Ureter (tissue), 1 donor: ENCODE data around the gene VASP. TPM values are rescaled to one million over a fixed set of nuclear protein-coding genes. Genes with fewer than 3 reads are reported as not detected.

Experiments
- DNase-seq: peaks from one replicate; pipeline ENCODE4 v3.0.0-alpha.2; 2020; ENCODE audit warnings: low spot score
- total RNA-seq: library from RNA; stranded (reverse); gene quantifications from one replicate; pipeline ENCODE4 v1.2.4, GENCODE V29; 2023
- donor health status: DM: yes; HTN: yes; CAD: no.

VASP gene
- total RNA-seq, 1 donor from 2014 or later: 90.1 TPM

- DNase-seq: no peak
These were observed 47.2 kb downstream of the VASP start for GRCh38 chr19:45554481-45554880.

- DNase-seq: no peak
These were observed 49.6 kb downstream of the VASP start for GRCh38 chr19:45556835-45557234.

- DNase-seq: no peak
These were observed 51.2 kb downstream of the VASP start for GRCh38 chr19:45558399-45558878.

- DNase-seq: no peak
These were observed 52.8 kb downstream of the VASP start for GRCh38 chr19:45560038-45560437.

- DNase-seq: no peak
These were observed 53.4 kb downstream of the VASP start for GRCh38 chr19:45560686-45561085.

GRCh38 chr19:45564131-45564780 is 57.0 kb downstream of the VASP start:
- no peak for DNase-seq

- no peak for DNase-seq
These were observed 60.3 kb downstream of the VASP start for GRCh38 chr19:45567609-45568008.

- DNase-seq: no peak
These were observed 61.5 kb downstream of the VASP start for GRCh38 chr19:45568732-45569131.

GRCh38 chr19:45569619-45570421 is 62.5 kb downstream of the VASP start:
- no peak for DNase-seq

GRCh38 chr19:45571457-45572220 is 64.4 kb downstream of the VASP start:
- DNase-seq: no peak

GRCh38 chr19:45574526-45574925 is 67.2 kb downstream of the VASP start:
- DNase-seq: no peak

GRCh38 chr19:45575216-45575615 is 67.9 kb downstream of the VASP start:
- no peak for DNase-seq

Other genes with a start within 250 kb of the VASP start
- gene CKM, start 184.6 kb upstream of the VASP start, total RNA-seq: 2.8 TPM
- gene KLC3, start 166.7 kb upstream of the VASP start, total RNA-seq: 1.3 TPM
- 26.1 TPM for gene ERCC2, start 136.9 kb upstream of the VASP start, total RNA-seq
- gene PPP1R13L, start 102.4 kb upstream of the VASP start, total RNA-seq: 108 TPM
- gene POLR1G, start 100.8 kb upstream of the VASP start, total RNA-seq: 6.9 TPM
- 78.3 TPM for gene ERCC1, start 83.6 kb upstream of the VASP start, total RNA-seq
- 1.5 TPM for gene FOSB, start 39.5 kb upstream of the VASP start, total RNA-seq
- gene RTN2, start 10.4 kb upstream of the VASP start, total RNA-seq: 5.8 TPM
- gene PPM1N, start 9.0 kb upstream of the VASP start, total RNA-seq: 1.4 TPM
- 21.1 TPM for gene OPA3, start 77.3 kb downstream of the VASP start, total RNA-seq
- gene GPR4, start 94.7 kb downstream of the VASP start, total RNA-seq: 5.1 TPM
- gene EML2, start 131.9 kb downstream of the VASP start, total RNA-seq: 97.7 TPM
- gene GIPR, start 160.7 kb downstream of the VASP start, total RNA-seq: 2.8 TPM
- 359 TPM for gene SNRPD2, start 184.5 kb downstream of the VASP start, total RNA-seq
- gene QPCTL, start 185.2 kb downstream of the VASP start, total RNA-seq: 11.5 TPM
- gene FBXO46, start 223.4 kb downstream of the VASP start, total RNA-seq: 24.8 TPM
- gene MEIOSIN, start 226.0 kb downstream of the VASP start, total RNA-seq: not detected